Keratinocyte (primary cell): ENCODE results near the gene TECPR1.

Experiments
- CTCF ChIP-seq, 3 experiments: IDR thresholded peaks in 1 of 3; conservative IDR thresholded peaks in 1 of 3; optimal IDR thresholded peaks in 1 of 3; 2 replicates in 2 of 3; 3 replicates in 1 of 3; pipeline versions ENCODE3 to v1.5.1; 2011; ENCODE audit warnings: low read length in 3 of 3, mild to moderate bottlenecking in 3 of 3, moderate library complexity in 2 of 3, control low read depth in 1 of 3, inconsistent platforms in 1 of 3; ENCODE audit not compliant: insufficient read depth in 2 of 3; ENCODE audit errors: extremely low read depth in 1 of 3
- EZH2 ChIP-seq: IDR thresholded peaks from one replicate; pipeline ENCODE4 v1.6.1; 2012; ENCODE audit warnings: inconsistent platforms, mild to moderate bottlenecking, low read length, moderate library complexity

DNA sequence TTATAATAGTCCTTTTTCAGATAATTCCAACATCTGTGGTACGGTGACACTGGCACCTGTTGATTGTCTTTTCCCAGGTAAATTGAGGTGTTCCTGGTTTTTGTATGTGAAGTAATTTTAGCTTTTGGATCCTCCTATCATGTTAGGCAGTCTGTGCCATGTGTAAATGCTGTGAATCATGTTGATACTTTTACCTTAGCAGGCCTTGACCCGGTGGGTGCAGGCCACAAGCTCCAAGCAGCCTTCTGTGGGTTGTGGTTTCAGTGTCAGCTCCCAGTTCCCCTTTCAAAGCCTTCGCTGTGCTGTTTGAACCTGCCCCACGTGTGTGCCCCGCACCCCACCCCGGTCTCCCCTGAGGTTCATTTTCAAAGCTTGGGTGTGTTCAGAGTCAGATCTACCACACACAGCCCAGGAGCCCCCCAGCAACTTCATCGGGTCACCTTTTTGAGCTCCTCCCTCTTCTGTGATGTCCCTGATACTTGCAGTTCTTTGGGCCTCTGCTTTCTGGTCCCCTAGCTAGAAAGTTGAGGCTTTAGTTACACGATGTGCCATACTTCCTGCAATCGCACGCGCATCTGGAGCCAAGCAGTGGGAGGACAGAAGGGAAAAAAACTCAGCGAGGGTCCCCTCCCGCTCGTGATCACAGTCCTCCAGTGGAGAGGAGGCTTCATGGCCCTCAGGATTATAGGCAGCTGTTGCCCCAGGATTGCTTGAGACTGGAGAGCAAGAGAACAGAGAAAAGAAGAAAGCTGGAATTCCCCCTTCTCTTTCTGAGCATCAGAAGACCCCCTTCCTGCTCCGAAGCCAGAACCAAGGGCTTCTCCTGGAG is 49.5 kb downstream of the TECPR1 start:
- TF ChIP-seq CTCF (optimal IDR thresholded peaks at IDR 0.05 in 1 of 3, IDR thresholded peaks at IDR 0.05 in 1 of 3, conservative IDR thresholded peaks at IDR 0.05 in 1 of 3; ENCODE audit: extremely low read depth in 1 of 3, insufficient read depth in 2 of 3, low read length in 3 of 3), result no peak
- TF ChIP-seq EZH2, result no peak
